Upper lobe of right lung (tissue), 1 donor: ENCODE data around the gene ZCCHC17. TPM values are rescaled to one million over a fixed set of nuclear protein-coding genes. Genes with fewer than 3 reads are reported as not detected.

Experiments
- ATAC-seq: fragments of 200-7000 bp; cut with Tn5 transposase; one replicate; pipeline ENCODE4 v1.9.1; 2020; ENCODE audit warnings: mild to moderate bottlenecking, moderate library complexity
- DNase-seq: peaks from one replicate; pipeline ENCODE4 v3.0.0-alpha.2; 2020
- H3K27ac ChIP-seq: fragments of 200-600 bp; one replicate; pipeline ENCODE4 v1.8.0; 2022
- H3K27me3 ChIP-seq: fragments of 200-600 bp; one replicate; pipeline ENCODE4 v1.8.0; 2022; ENCODE audit warnings: mild to moderate bottlenecking
- H3K36me3 ChIP-seq: fragments of 200-600 bp; one replicate; pipeline ENCODE4 v1.8.0; 2022
- H3K4me1 ChIP-seq: fragments of 200-600 bp; one replicate; pipeline ENCODE4 v1.8.0; 2022
- H3K4me3 ChIP-seq: fragments of 200-600 bp; one replicate; pipeline ENCODE4 v1.8.0; 2022; ENCODE audit warnings: mild to moderate bottlenecking
- H3K9me3 ChIP-seq: fragments of 200-600 bp; one replicate; pipeline ENCODE4 v1.8.0; 2022
- intact Hi-C: fragments of 100-400 bp; cut with DNase I; formaldehyde crosslinking; loops from one replicate; pipeline ENCODE4 v1.11.0; 2022
- total RNA-seq: library from RNA; stranded (reverse); fragmentation: NEBNext Ultra II Directional; extraction: Animal tissue kit (Norgen Biotek cat#: 25700); gene quantifications from one replicate; pipeline ENCODE4 v1.2.1, GENCODE V29; 2021
- TF ChIP-seq, protein P1 (sequence below): fragments of 200-600 bp; IDR thresholded peaks from one replicate; pipeline ENCODE4 v1.8.0; 2022; ENCODE audit warnings: antibody characterized with exemption
- donor health status: DM: no; HTN: yes; CAD: no; lungs with severe emphysema.

The ZCCHC17 gene
- total RNA-seq, 1 donor from 2014 or later, result 16.0 TPM

- no peak for ATAC-seq
- TF ChIP-seq, protein P1, sequence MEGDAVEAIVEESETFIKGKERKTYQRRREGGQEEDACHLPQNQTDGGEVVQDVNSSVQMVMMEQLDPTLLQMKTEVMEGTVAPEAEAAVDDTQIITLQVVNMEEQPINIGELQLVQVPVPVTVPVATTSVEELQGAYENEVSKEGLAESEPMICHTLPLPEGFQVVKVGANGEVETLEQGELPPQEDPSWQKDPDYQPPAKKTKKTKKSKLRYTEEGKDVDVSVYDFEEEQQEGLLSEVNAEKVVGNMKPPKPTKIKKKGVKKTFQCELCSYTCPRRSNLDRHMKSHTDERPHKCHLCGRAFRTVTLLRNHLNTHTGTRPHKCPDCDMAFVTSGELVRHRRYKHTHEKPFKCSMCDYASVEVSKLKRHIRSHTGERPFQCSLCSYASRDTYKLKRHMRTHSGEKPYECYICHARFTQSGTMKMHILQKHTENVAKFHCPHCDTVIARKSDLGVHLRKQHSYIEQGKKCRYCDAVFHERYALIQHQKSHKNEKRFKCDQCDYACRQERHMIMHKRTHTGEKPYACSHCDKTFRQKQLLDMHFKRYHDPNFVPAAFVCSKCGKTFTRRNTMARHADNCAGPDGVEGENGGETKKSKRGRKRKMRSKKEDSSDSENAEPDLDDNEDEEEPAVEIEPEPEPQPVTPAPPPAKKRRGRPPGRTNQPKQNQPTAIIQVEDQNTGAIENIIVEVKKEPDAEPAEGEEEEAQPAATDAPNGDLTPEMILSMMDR, result no peak
- DNase-seq, result no peak
- no peak overlapping the region for H3K27ac ChIP-seq
- H3K4me3 ChIP-seq, result no peak overlapping the region
- H3K4me1 ChIP-seq, result peaks cover 4% of the 10 kb centered on the region
- no peaks in the 10 kb centered on the region for H3K9me3 ChIP-seq
- intact Hi-C loops, result no loop called here
- H3K27me3 ChIP-seq, result no peaks in the 10 kb centered on the region
- no peaks in the 10 kb centered on the region for H3K36me3 ChIP-seq
These were observed 92.8 kb downstream of the ZCCHC17 start for GRCh38 chr1:31389616-31390015.

- TF ChIP-seq, protein P1, result no peak
- no peak for DNase-seq
- H3K36me3 ChIP-seq, result no peaks in the 10 kb centered on the region
- intact Hi-C loops, result no loop called here
- ATAC-seq, result peak; percentile 40
- peaks cover 9% of the 10 kb centered on the region for H3K4me1 ChIP-seq
- H3K4me3 ChIP-seq, result no peak overlapping the region
- no peaks in the 10 kb centered on the region for H3K9me3 ChIP-seq
- H3K27me3 ChIP-seq, result no peaks in the 10 kb centered on the region
- H3K27ac ChIP-seq, result no peak overlapping the region
These were observed 93.2 kb downstream of the ZCCHC17 start for GRCh38 chr1:31390071-31390470.

DNA sequence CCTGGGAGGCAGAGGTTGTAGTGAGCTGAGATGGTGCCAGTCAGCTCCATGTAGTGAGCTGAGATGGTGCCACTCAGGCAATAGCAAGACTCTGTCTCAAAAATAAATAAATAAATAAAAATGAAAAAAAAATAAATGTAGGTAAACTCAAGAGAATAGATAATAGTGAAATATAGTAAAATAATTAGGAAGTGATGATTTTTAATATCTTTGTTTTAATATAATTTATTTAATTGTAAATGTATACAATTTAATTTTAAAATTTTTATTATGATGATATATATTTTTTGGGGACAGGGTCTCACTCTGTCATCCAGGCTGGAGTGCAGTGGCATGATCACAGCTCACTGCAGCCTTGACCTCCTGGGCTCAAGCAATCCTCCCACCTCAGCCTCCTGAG is 96.6 kb downstream of the ZCCHC17 start:
- no peaks in the 10 kb centered on the region for H3K36me3 ChIP-seq
- no peaks in the 10 kb centered on the region for H3K9me3 ChIP-seq
- TF ChIP-seq, protein P1, result no peak
- H3K4me3 ChIP-seq, result no peak overlapping the region
- H3K27ac ChIP-seq, result no peak overlapping the region
- H3K4me1 ChIP-seq, result peaks cover 11% of the 10 kb centered on the region
- H3K27me3 ChIP-seq, result no peaks in the 10 kb centered on the region
- DNase-seq (no peak), ATAC-seq (no peak)
- intact Hi-C loops, result no loop called here

DNA sequence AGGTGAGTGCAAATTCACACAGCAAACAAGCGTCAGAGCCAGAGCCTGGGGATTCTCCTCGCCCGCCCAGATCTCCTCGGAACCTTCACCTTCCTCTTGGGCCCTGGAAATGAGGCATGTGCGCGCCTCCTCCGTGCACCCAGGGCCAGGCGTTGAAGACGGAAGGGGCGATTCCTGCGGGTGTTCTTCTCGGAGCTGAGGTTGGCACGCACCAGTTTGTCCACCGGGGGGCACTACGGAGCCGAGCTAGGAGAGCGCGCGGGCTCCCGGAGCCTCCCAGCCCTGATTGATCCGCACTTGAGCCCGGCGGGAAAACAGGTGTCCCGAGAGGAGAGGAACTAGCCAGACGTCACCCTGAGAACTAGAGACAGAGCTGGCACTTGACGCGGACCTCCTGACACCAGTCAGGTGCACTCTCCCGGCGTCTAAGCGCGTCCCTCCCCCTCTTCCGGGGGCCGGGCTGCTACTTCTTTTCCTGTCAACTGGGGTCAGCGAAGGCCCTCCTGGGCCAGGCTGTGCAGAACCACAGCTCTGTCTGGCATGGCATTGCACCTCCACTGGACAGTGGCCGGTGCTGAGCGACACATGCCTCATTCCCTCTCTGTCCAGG is 97.9 kb downstream of the ZCCHC17 start:
- TF ChIP-seq, protein P1, result peak; percentile 87
- DNase-seq (peak; percentile 94), ATAC-seq (peak; percentile 97)
- Histone ChIP-seq H3K4me3 (peak overlapping the region; percentile 36), H3K9me3 (no peaks in the 10 kb centered on the region), H3K27me3 (no peaks in the 10 kb centered on the region), H3K36me3 (no peaks in the 10 kb centered on the region), H3K27ac (no peak overlapping the region), H3K4me1 (peaks cover 11% of the 10 kb centered on the region)
- intact Hi-C loops, result no loop called here

GRCh38 chr1:31396633-31397351 is 100.0 kb downstream of the ZCCHC17 start:
- ATAC-seq, result no peak
- intact Hi-C loops, result no loop called here
- TF ChIP-seq, protein P1, result peak; percentile 19

More at GRCh38 chr1:31396633-31397351, 100.0 kb downstream of the ZCCHC17 start:
- no peak for DNase-seq
- H3K4me1 ChIP-seq, result peaks cover 11% of the 10 kb centered on the region
- no peaks in the 10 kb centered on the region for H3K27me3 ChIP-seq
- H3K36me3 ChIP-seq, result no peaks in the 10 kb centered on the region
- H3K9me3 ChIP-seq, result no peaks in the 10 kb centered on the region
- no peak overlapping the region for H3K4me3 ChIP-seq
- H3K27ac ChIP-seq, result no peak overlapping the region
